HG03439 (cell line): ENCODE measurements around the gene COL26A1.
"Not testable (repeated sequence)": the region's sequence is repeated elsewhere in the genome, so short reads cannot be mapped to it uniquely, and the experiment has no call there.

Source experiments
- ATAC-seq: cut with Tn5 transposase; IDR thresholded peaks from one replicate; pipeline ENCODE4 v1.9.1; 2021; ENCODE audit warnings: mild to moderate bottlenecking, moderate library complexity; ENCODE audit not compliant: unreplicated experiment

COL26A1 gene

GRCh38 chr7:101589976-101590662 lies 227.4 kb downstream of the COL26A1 start:
- no peak for ATAC-seq

GRCh38 chr7:101590663-101591435 lies 228.2 kb downstream of the COL26A1 start:
- ATAC-seq, result no peak

GRCh38 chr7:101591504-101591903 lies 228.8 kb downstream of the COL26A1 start:
- no peak for ATAC-seq

DNA sequence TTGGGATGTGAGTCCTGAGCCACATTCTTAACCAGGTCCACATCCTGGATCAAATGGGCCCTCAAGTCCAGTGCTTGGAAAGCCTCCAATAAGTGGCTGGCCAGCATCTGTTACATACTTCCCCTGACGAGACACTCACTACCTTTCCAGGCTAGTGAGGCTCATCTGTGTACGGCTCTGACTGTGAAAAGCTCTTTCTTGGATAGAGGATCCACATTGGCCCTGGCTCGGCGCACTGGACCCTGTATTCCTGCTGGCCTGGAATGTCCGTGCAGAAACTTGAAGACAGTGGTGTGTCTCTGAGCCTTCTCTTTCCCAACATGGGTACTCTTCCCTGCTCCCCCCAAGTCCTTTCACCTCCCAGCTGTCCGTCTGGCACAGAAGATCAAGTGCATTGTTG lies 230.9 kb downstream of the COL26A1 start:
- no peak for ATAC-seq

DNA sequence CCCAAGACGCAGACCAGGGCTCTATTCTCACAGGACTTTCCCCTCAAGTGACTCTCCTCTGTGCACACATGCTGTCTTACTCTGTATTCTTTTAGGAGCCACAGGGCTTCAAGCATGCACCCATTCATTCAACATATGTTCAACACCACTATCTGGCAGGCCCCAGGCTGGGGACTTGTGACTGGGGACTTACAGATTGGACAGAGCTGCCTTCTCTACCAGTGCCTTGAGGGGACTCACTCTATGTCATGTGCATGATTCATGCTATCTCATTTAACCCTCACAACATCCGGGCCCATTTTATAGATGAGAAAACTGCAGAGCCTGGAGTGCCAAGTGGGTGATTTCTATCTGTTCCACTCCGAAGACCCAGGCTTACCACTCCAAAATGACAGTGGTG lies 232.1 kb downstream of the COL26A1 start:
- no peak for ATAC-seq

GRCh38 chr7:101595246-101595645 lies 232.6 kb downstream of the COL26A1 start:
- no peak for ATAC-seq

- no peak for ATAC-seq
Observed at GRCh38 chr7:101595766-101596537, 233.3 kb downstream of the COL26A1 start.

DNA sequence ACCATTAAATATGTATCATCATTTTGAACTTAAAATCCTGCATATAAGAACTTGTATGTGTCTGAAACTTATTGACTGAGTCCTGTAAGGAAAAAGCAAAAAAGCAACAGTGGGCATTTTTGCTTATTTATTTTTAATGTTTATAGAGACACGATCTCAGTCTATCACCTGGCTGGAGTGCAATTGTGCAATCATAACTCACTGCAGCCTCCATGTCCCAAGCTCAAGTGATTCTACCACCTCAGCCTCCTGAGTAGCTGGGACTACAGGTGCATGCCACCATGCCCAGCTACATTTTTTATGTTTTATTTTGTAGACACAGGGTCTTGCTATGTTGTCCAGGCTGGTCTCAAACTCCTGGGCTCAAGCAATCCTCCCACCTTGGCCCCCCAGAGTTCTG lies 234.2 kb downstream of the COL26A1 start:
- ATAC-seq, result no peak

- no peak for ATAC-seq
Observed at GRCh38 chr7:101597941-101598340, 235.3 kb downstream of the COL26A1 start.

DNA sequence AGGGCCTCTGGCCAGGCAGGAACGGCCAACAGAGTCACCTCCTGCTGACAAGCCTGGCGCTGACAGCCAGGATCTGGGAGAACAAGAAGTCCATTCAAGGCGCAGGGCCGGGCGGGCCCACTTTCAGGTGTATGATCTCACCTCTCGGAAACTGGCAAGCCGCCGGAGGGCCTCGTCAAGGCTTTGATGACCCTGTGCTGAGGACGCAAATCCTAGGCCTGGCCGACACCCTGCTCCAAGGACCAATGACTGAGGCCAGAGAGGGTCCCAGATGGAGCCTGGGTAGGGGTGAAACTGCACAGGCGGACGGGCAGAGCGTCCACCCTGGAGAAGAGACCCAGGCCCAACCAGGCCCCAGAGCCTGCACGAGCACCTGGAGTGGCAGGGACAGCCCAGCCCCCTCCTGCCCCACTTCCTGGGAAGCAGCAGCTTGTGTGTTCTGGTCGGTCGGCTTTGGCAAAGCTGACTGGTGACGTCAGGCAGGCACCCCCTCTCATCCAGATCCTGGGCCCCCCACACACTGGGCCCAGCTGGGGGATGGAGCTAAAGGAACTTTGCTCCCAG lies 235.8 kb downstream of the COL26A1 start:
- no peak for ATAC-seq

DNA sequence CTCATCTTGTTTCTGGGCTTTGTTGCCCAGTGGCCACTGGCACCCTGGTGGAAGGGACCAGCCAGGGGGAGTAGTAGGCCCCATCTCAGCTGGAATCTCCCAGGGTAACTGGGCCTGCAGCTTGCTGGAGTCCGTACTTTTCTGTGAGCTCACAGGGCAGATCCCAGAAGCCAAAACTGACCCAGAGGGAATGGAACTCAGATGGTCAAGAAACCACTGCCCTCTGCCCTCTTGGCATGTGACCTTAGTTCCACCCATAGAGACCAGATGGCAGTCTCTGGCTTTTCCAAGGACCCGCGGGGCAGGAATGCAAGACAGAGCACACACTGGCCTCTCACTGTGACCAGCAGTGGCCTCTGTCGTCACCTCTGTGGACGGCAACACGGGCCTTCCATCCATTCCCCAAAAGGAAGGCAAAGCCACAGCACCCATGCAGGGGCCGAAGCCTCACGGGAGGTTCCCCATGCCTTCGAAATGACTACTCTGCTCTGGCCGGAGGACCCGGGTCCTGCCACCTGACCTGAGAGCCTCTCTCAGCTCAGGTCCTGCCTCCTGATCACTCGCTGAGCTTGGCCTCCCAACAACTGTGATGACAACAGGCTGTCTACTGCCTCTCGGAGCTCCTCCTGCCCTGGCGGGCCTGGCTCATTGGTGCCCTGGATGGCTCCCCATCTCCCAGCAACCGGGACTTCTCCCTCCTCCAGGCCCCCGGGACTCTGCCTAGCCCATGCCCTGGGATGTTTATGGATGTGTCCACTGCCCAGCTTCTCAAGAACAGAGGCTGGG lies 236.5 kb downstream of the COL26A1 start:
- ATAC-seq, result no peak

DNA sequence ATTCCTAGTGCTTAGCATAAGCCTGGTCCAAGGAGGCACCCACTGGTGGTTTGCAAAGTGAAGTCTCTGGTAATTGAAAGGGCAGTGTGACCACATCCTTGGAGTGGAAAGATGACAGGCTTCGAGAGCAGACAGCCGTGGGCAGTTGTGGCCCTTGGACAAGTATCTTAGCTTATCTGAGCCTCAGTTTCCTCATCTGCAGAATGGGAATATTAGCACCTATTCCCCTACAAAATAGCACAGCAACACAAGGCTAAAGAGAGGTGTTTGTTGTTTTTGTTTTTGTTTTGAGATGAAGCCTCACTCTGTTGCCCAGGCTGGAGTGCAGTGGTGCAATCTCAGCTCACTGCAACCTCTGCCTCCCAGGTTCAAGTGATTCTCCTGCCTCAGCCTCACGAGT lies 237.1 kb downstream of the COL26A1 start:
- no peak for ATAC-seq

DNA sequence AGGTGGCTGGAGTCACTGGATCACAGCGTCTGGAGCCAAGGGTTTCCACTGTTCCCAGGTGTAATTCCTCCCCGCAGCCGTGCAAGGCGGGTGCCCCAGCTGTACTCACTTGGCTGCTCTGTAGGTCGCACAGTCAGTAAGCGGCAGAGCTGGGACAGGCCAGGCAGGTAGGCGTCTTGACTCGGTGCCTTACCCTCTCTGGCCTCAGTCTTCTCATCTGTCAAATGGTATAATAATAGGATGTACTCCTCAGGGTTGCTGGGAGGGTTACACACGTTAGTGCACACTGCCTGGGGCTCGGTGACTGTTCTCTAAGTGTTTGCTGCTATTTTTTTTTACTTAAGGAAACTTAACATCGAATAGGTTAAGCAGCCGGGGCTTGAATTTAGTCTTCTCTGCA lies 239.4 kb downstream of the COL26A1 start:
- ATAC-seq, result no peak

DNA sequence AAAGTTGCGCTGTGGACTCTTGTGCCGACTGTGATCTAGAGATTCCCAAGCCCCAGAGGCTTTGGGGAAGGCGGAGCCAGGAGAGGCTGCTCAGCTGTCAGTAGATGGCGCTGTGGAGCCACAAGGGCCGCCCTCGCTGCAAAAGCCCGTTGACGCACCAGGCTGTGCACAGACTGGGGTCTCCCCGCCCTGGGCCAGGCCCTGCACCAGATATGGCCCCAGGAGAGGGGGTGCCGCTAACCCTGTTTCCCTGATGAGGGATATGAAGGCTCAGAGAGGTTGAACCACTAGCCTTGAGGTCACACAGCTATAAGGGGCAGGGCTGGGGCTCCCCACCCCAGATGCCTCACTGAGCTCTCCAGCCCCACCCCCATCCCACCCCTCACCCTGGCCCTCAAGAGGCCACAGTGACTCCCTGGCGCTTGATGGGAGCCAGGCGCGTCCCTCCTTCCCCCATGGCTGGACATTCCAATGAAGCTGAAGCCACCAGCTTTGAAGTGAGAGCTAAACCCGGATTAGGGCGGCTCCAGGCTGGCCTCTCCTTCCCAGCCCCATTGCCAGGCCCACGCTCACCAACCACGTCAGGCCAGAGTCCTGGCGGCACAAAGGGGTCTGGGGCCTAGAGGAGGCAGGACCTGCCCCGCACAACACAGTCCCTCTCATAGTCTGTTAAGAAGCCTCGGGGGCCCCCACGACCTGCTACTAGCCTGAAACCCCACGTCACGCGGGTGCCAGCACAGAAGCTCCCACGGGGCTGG lies 240.0 kb downstream of the COL26A1 start:
- no peak for ATAC-seq

DNA sequence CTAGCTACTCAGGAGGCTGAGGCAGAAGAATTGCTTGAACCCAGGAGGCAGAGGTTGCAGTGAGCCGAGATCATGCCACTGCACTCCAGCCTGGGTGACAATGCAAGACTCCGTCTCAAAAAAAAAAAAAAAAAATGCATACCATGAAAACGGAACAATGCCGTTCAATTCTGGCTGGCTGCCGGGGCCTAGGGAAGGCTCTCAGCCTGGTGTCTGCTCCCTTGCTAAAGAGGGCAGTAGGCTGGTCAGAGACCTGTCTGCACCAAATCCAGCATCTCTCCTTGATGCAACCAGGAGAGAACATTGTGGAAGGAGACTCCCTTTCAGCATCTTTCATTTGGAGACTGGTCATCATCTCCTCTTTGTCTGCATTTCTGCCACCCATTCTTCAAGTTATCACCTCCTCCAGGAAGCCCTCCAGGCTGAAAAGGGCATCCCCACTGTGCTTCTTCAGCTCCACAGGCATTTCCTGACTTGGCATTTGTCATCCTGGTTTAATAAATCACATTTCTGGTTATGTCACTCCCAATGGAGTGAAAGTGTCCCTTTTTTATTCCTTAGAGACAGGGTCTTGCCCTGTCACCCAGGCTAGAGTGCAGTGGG lies 241.8 kb downstream of the COL26A1 start:
- ATAC-seq, result no peak

GRCh38 chr7:101604934-101605332 lies 242.3 kb downstream of the COL26A1 start:
- not testable (repeated sequence) for ATAC-seq

GRCh38 chr7:101605611-101606497 lies 243.2 kb downstream of the COL26A1 start:
- ATAC-seq, result no peak

GRCh38 chr7:101606498-101606923 lies 243.8 kb downstream of the COL26A1 start:
- ATAC-seq, result no peak
